Omental fat pad (tissue), 4 donors: ENCODE results near the gene NME7. TPM values are rescaled to one million over a fixed set of nuclear protein-coding genes. Genes with fewer than 3 reads are reported as not detected.

Experiments used
- ATAC-seq: fragments of 150-250 bp; one replicate; pipeline ENCODE4 v1.9.1; 2016; ENCODE audit warnings: mild to moderate bottlenecking, moderate library complexity; ENCODE audit not compliant: low FRiP score
- DNase-seq: peaks from one replicate; pipeline ENCODE4 v3.0.0-alpha.2; 2019; ENCODE audit warnings: low spot score
- total RNA-seq, 4 donors: library from RNA; depleted of rRNA; stranded (reverse); fragments of >200 nt; gene quantifications; one replicate each; pipeline ENCODE4 v1.1.0, GENCODE V29; 2016
- TF ChIP-seq, protein P1 (sequence below), 3 donors: fragments of 450-650 bp; IDR thresholded peaks; one replicate each; pipeline ENCODE4 v1.5.1; 2016 to 2017; ENCODE audit warnings: antibody characterized with exemption in 3 of 3, mild to moderate bottlenecking in 3 of 3, moderate library complexity in 2 of 3

The NME7 gene
- total RNA-seq, 4 donors from 2014 or later, result 9.0 to 16.8 (median 9.3) TPM

GRCh38 chr1:169142129-169142528 is 225.5 kb downstream of the NME7 start:
- ATAC-seq (no peak), DNase-seq (no peak)
- TF ChIP-seq, protein P1, sequence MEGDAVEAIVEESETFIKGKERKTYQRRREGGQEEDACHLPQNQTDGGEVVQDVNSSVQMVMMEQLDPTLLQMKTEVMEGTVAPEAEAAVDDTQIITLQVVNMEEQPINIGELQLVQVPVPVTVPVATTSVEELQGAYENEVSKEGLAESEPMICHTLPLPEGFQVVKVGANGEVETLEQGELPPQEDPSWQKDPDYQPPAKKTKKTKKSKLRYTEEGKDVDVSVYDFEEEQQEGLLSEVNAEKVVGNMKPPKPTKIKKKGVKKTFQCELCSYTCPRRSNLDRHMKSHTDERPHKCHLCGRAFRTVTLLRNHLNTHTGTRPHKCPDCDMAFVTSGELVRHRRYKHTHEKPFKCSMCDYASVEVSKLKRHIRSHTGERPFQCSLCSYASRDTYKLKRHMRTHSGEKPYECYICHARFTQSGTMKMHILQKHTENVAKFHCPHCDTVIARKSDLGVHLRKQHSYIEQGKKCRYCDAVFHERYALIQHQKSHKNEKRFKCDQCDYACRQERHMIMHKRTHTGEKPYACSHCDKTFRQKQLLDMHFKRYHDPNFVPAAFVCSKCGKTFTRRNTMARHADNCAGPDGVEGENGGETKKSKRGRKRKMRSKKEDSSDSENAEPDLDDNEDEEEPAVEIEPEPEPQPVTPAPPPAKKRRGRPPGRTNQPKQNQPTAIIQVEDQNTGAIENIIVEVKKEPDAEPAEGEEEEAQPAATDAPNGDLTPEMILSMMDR (IDR thresholded peaks at IDR 0.05), result no peak

GRCh38 chr1:169141356-169141755 is 226.2 kb downstream of the NME7 start:
- TF ChIP-seq, protein P1 (IDR thresholded peaks at IDR 0.05), result no peak
- no peak for ATAC-seq

GRCh38 chr1:169138866-169139670 is 228.5 kb downstream of the NME7 start:
- TF ChIP-seq, protein P1 (IDR thresholded peaks at IDR 0.05), result no peak
- peak; percentile 72 for ATAC-seq
- DNase-seq, result no peak

More at GRCh38 chr1:169141356-169141755, 226.2 kb downstream of the NME7 start:
- no peak for DNase-seq

GRCh38 chr1:169137357-169137756 is 230.2 kb downstream of the NME7 start:
- ATAC-seq (no peak), DNase-seq (no peak)
- TF ChIP-seq, protein P1 (IDR thresholded peaks at IDR 0.05), result no peak

- no peak for DNase-seq
- TF ChIP-seq, protein P1 (IDR thresholded peaks at IDR 0.05), result no peak
- ATAC-seq, result no peak
Measured at GRCh38 chr1:169133801-169134502, 233.6 kb downstream of the NME7 start.

DNA sequence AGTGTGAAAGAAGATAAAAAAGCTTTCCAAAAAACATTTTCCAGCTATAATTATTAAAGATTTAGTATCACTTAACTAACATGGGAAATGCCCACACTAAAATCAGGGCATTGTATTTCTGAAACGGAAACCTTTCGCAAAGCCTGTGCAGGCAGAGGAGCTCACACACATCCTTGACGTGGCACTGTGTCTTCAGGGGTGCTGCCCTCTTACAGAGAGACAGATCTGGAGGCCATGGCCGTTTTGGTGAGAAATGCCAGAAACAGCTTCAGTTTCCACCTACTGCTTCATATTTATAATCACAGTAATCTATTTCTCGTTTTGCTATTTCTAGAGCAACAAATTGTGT is 234.4 kb downstream of the NME7 start:
- ATAC-seq (no peak), DNase-seq (no peak)
- TF ChIP-seq, protein P1 (IDR thresholded peaks at IDR 0.05), result no peak
